ENCODE results near the gene BAIAP2L2.

GRCh38 chr22:38042488-38042790 lies 68.0 kb downstream of the BAIAP2L2 start:
- TF ChIP-seq CTCF (IDR thresholded peaks at IDR 0.05; ENCODE audit: low read depth, low read length, poor library complexity, severe bottlenecking), result no peak
- no peak for TF ChIP-seq EZH2phosphoT487 (IDR thresholded peaks at IDR 0.05; ENCODE audit: borderline replicate concordance, low read length)

Data from DOHH2 (cell line).